Mesodermal cell (in vitro differentiated cells): ENCODE measurements around the gene STARD10.
A peak's percentile ranks its signal among the peaks of the same experiment; 100 is the strongest.

Experiments
- H3K27ac ChIP-seq: 2 replicates; pipeline ENCODE4 v1.7.0; 2013; ENCODE audit warnings: mild to moderate bottlenecking, low read depth, low read length, moderate library complexity; ENCODE audit not compliant: severe bottlenecking
- H3K36me3 ChIP-seq: 2 replicates; pipeline ENCODE4 v1.7.1; 2013; ENCODE audit warnings: mild to moderate bottlenecking, low read length, moderate library complexity; ENCODE audit not compliant: control insufficient read depth, insufficient read depth
- H3K4me1 ChIP-seq: one replicate; pipeline ENCODE4 v1.7.1; 2013; ENCODE audit warnings: mild to moderate bottlenecking, low read length; ENCODE audit not compliant: insufficient read depth, control insufficient read depth, poor library complexity, severe bottlenecking
- H3K4me3 ChIP-seq: 2 replicates; pipeline ENCODE4 v1.7.0; 2013; ENCODE audit warnings: low read length, control low read depth, mild to moderate bottlenecking; ENCODE audit not compliant: insufficient read depth, poor library complexity, severe bottlenecking; ENCODE audit errors: extremely low read depth
- H3K9me3 ChIP-seq: 2 replicates; pipeline ENCODE4 v1.7.1; 2013; ENCODE audit warnings: mild to moderate bottlenecking, low read length, moderate library complexity; ENCODE audit not compliant: control insufficient read depth
- WGBS, 2 experiments: methylation state at CpG; one replicate each; pipeline ENCODE4 v1.1.5; 2013; ENCODE audit warnings: missing lambda C conversion rate in 2 of 2; ENCODE audit not compliant: insufficient coverage in 2 of 2; 5-methylcytosine and 5-hydroxymethylcytosine counted together

The STARD10 gene

DNA sequence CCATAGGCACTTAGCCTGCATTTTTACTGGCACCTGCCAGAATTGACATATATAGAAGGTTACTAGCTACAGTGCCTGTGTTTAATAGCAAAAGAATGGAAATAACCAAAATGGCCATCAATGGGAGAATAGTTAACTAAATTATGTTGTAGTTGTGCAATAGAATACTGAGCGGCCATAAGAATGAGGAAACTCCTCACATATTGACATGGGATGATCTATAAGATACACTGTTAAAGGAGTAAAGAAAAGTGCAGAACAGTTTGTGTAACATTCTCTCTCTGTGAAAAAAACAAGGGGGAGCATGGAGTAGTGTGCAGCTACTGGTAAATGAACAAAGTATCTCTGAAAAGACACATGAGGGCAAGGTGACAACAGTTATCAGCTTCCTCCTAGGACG, 63.1 kb downstream of the STARD10 start:
- Histone ChIP-seq H3K4me1 (peaks cover 15% of the 10 kb centered on the region), H3K4me3 (no peak overlapping the region), H3K36me3 (peaks cover 22% of the 10 kb centered on the region), H3K9me3 (peaks cover 6% of the 10 kb centered on the region), H3K27ac (no peak overlapping the region)
- WGBS, 2 experiments, result 96 to 100% methylated on average over 2 of the region's 2 CpGs

DNA sequence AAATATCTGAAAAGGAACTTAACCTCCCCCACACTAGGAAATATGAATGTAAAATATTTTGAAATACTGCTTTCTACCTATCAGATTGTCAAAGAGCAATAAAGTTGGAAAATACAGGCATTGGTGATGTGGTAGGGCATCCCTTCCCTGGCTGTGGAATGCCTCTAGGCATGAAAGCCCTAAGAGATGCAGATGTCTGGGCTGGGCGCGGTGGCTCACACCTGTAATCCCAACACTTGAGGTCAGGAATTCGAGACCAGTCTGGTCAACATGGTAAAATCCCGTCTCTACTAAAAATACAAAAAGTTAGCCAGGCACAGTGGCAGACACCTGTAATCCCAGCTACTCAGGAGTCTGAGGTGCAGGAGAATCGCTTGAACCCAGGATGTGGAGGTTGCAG, 63.6 kb downstream of the STARD10 start:
- Histone ChIP-seq H3K4me1 (peaks cover 12% of the 10 kb centered on the region), H3K36me3 (peaks cover 26% of the 10 kb centered on the region), H3K4me3 (no peak overlapping the region), H3K9me3 (peaks cover 6% of the 10 kb centered on the region), H3K27ac (no peak overlapping the region)
- 64 to 78% methylated on average over 5 of the region's 5 CpGs for WGBS, 2 experiments

DNA sequence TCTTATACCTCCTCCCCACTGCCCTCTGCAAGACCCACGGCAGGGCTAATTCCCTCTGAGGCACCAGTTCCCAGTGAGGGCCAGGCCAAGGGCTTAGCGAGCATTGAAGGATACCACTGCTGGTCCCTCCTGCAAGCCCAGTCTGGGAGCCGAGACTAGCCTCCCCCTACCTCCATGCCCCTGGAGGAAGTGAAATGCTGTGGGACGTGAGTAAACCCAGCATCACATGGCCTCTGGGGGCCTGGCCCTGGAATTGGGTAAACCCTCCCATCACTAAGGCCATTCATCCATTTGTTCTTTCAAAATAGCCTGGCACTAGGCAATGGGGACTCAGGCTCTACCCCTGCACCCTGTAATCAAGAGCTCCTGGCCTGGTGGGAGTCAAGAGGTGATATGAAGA, 66.3 kb downstream of the STARD10 start:
- Histone ChIP-seq H3K9me3 (peaks cover 5% of the 10 kb centered on the region), H3K36me3 (peaks cover 43% of the 10 kb centered on the region), H3K4me1 (peaks cover 11% of the 10 kb centered on the region), H3K4me3 (no peak overlapping the region), H3K27ac (no peak overlapping the region)
- WGBS, 2 experiments, result 71 to 100% methylated on average over 1 of the region's 4 CpGs

DNA sequence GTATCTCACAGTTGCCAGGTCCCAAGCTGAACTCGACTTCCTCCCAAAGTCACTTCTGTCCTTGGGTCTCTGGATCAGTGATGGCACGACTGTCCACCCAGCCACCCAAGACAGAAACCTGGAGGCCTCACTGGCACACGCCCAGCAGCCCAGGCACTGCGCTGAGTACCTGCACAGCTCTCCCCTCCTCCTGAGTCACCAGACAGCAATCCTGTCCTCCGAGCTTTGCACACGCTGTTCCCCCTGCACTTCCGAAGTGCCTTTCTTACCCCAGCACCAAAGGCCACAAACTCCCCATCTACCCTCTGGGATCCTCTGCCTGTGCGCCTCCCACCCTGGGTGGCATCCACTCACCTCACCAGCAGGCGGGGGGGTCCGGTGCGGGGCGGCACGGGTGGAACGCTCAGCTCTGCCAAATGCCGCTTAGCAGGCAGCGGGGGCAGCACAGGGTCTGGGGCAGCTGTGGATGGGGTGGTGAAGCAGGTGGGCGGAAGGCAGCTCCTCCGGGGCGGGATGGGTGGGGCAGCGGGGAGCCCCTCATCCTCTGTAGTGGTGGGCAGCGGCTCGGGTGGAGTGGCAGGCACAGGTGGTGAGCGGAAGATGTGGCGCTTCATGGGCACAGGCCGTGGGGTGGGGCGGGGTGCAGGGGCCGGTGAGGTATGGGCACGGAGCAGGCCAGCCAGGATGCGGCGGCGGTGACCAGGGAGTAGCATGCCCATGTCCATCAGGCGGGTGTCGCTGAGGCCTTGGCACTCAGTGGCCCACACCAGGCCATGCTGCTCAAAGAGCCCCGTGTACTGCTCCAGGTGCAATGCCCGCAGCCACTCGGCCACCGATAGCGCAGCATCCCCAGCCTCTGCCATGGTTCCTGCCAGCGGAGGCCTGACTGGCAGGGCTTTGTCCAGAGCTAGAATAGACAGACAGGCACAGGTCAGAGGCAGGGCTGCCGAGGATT, 67.3 kb downstream of the STARD10 start:
- WGBS, 2 experiments, result 91 to 94% methylated on average over 20 to 31 of the region's 40 CpGs

DNA sequence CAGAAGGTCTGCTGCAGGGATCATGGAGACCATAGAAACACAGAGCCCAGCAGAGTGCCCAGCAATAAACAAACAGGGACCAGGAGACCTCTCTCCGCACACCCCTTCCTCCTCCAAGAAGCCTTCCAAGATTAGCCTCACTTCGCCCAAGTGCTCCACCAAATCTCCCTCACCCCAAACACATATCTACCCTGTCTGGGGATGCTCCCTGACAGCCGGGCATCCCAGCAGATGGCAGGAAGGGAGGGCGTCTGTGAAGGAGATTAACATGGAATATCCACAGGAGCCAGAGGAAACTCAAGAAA, 68.2 kb downstream of the STARD10 start:
- H3K9me3 ChIP-seq, result no peaks in the 10 kb centered on the region
- 80 to 94% methylated on average over 1 to 3 of the region's 4 CpGs for WGBS, 2 experiments

More for the DNA sequence above, 67.3 kb downstream of the STARD10 start:
- Histone ChIP-seq H3K36me3 (peaks cover 33% of the 10 kb centered on the region), H3K9me3 (no peaks in the 10 kb centered on the region), H3K27ac (no peak overlapping the region), H3K4me1 (peaks cover 17% of the 10 kb centered on the region), H3K4me3 (no peak overlapping the region)

DNA sequence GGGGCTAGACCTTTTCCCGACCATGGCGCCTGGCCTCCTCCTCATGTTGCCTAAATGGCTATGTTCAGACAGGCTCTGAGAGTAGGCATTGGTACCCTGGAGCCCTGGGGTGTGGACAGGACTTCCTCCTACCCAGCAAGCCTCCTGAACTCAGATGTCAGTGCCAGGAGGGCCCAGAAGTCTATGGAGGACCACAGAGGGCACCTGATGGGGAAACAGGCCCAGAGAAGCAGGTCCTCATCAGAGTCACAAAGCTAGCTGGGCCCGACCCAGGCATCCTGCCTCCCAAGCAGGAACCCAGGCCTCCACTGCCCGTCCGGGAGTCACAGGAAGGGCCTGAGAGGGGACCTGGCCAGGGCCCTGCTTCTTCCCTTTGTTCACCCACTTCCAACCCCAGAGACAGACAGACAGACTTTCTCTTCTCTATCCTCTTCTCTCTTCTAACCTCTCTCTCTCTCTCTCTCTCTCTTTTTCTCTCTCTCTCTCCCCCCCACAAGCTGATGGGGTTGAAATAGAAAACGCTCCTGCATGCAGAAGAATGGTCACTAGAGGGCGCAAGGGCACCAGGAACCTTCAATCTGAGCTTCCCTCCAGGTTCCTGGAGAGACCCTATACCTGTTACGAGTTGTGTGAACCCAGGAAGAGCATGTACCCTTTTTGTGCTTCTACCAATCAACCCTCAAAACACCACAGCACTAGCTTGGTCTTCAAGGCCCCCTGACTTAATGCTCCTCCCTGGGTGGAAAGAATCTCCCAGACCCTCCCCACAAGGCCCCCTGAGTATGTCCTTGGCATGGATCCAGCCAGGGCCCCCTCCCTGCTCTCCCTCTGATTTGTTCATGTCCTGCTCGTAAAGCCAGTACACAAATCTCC, 68.8 kb downstream of the STARD10 start:
- H3K27ac ChIP-seq, result no peak overlapping the region

More for the DNA sequence above, 68.2 kb downstream of the STARD10 start:
- Histone ChIP-seq H3K36me3 (peaks cover 28% of the 10 kb centered on the region), H3K27ac (peak overlapping the region; percentile 23), H3K4me3 (no peak overlapping the region), H3K4me1 (peaks cover 17% of the 10 kb centered on the region)

DNA sequence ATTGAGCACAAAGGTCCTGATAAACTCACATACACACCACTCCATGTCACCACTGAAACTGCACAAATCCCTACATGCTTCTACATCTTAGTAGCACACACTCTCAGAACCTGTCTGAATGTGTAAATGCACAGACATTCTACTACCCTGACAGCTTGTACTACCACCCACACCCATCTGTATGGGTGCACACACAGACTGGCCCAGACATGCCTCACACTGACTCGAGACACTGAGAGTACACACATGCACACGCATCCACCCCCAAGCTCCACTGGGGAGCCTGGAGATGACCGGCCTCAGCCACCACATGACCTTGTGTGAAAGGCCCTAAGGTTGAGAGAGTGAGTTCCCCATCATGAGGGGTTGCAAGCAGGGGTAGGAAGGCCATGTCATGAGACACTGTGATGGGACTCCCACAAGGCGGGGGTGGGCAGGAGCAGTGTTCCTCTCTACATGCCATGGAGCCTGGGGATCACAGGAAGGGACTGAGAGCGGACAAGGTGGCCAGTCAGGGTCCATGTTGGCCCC, 69.8 kb downstream of the STARD10 start:
- Histone ChIP-seq H3K9me3 (no peaks in the 10 kb centered on the region), H3K36me3 (peaks cover 37% of the 10 kb centered on the region), H3K4me3 (no peak overlapping the region), H3K27ac (no peak overlapping the region), H3K4me1 (peaks cover 17% of the 10 kb centered on the region)
- 93 to 100% methylated on average over 1 to 2 of the region's 5 CpGs for WGBS, 2 experiments

More for the DNA sequence above, 68.8 kb downstream of the STARD10 start:
- H3K9me3 ChIP-seq, result no peaks in the 10 kb centered on the region
- H3K36me3 ChIP-seq, result peaks cover 31% of the 10 kb centered on the region
- H3K4me3 ChIP-seq, result no peak overlapping the region
- 64 to 70% methylated on average over 8 to 9 of the region's 9 CpGs for WGBS, 2 experiments
- H3K4me1 ChIP-seq, result peaks cover 17% of the 10 kb centered on the region

DNA sequence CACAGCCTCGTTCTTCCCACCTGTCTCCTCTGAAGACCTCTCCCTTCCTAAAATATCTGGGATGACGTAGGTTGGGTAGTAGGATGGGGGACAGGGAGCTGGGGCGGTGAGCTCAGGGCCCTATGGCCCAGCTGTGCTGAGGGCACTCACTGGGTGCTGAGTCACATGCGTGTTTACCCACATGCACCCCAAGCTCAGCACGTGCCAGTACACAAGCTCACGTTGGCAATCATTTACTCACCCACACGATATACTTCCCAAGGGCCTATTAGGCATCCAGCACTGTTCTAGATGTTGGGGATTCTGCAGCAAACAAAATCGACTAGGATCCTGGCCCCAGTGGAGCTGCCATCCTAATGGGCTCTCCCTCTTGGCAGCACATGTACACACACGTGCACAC, 70.3 kb downstream of the STARD10 start:
- Histone ChIP-seq H3K27ac (no peak overlapping the region), H3K4me1 (peaks cover 17% of the 10 kb centered on the region), H3K4me3 (no peak overlapping the region), H3K9me3 (no peaks in the 10 kb centered on the region), H3K36me3 (peaks cover 43% of the 10 kb centered on the region)
- WGBS, 2 experiments, result 86 to 88% methylated on average over 4 to 6 of the region's 9 CpGs

DNA sequence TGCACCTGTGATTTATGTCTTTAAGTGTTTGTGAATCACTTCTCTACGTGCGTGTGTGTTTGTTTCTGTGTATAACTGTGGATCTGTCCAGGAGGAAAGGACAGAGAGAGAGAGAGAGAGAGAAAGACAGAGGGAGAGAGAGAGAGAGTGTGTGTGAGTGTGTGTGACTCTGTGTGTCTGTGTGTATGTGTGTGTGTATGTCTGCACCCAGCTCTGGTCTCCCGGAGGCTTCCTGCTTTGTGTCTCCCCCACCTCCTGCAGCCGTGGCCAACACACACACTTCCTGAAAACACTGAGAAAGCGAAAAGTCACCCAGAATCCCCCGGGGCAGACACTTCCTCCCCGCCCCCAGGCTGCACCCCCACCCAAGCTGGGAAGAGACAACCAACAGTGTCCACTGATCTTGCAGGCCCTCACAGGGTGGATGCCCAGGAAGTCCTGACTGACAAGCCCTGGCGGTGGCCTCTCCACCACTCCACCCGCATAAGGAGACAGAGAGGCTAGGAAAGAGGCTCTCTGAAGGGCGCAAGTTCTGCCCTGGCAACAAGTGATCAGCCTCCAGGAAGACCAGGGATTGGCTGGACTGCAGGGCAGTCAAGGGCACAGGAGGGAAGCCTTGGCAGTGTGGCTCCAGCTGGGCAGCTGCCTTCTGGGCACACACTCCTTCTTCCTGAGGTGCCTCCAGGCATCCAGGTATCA, 71.6 kb downstream of the STARD10 start:
- H3K4me1 ChIP-seq, result peaks cover 12% of the 10 kb centered on the region
- H3K36me3 ChIP-seq, result peaks cover 51% of the 10 kb centered on the region
- 71 to 94% methylated on average over 3 to 9 of the region's 10 CpGs for WGBS, 2 experiments
- H3K4me3 ChIP-seq, result no peak overlapping the region
- no peaks in the 10 kb centered on the region for H3K9me3 ChIP-seq
- peak overlapping the region; percentile 67 for H3K27ac ChIP-seq

DNA sequence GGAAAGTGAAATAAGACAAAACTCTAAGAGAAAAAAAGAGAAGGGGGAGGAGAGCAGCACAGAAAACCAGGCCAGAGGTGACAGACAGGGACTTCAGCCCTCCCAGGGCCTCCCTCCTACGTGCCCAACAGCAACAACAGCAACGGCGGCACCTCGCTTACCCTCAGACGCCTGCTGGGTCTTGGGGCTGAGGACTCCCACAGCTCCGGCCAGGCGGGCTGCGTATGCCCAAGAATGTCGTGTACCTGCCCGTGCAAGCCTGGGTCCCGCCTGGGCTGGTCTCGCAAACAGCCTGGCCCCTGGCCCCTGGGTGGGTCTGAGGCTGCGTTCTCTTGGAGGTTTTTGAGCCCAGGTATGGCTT, 72.2 kb downstream of the STARD10 start:
- Histone ChIP-seq H3K27ac (peak overlapping the region; percentile 67), H3K9me3 (no peaks in the 10 kb centered on the region), H3K36me3 (peaks cover 56% of the 10 kb centered on the region), H3K4me3 (no peak overlapping the region), H3K4me1 (peaks cover 12% of the 10 kb centered on the region)
- 85 to 88% methylated on average over 10 to 13 of the region's 13 CpGs for WGBS, 2 experiments
